Neuron (in vitro differentiated cells): ENCODE measurements around the gene HECTD1.

Source experiments
- H2AFZ ChIP-seq: one replicate; pipeline ENCODE4 v1.6.1; 2013; ENCODE audit warnings: low read depth, mild to moderate bottlenecking, inconsistent platforms, low read length, moderate library complexity
- H3K27me3 ChIP-seq: one replicate; pipeline ENCODE4 v1.6.1; 2013; ENCODE audit warnings: low read length; ENCODE audit not compliant: insufficient read depth
- H3K36me3 ChIP-seq: one replicate; pipeline ENCODE4 v1.6.1; 2013; ENCODE audit warnings: low read length; ENCODE audit not compliant: insufficient read depth
- H3K4me1 ChIP-seq: one replicate; pipeline ENCODE4 v1.6.1; 2013; ENCODE audit warnings: low read length; ENCODE audit not compliant: insufficient read depth
- H3K4me3 ChIP-seq: 2 replicates; pipeline ENCODE4 v1.5.1; 2013; ENCODE audit warnings: mild to moderate bottlenecking, low read length, moderate library complexity
- H3K9me3 ChIP-seq: one replicate; pipeline ENCODE4 v1.6.1; 2013; ENCODE audit warnings: low read length

The HECTD1 gene

DNA sequence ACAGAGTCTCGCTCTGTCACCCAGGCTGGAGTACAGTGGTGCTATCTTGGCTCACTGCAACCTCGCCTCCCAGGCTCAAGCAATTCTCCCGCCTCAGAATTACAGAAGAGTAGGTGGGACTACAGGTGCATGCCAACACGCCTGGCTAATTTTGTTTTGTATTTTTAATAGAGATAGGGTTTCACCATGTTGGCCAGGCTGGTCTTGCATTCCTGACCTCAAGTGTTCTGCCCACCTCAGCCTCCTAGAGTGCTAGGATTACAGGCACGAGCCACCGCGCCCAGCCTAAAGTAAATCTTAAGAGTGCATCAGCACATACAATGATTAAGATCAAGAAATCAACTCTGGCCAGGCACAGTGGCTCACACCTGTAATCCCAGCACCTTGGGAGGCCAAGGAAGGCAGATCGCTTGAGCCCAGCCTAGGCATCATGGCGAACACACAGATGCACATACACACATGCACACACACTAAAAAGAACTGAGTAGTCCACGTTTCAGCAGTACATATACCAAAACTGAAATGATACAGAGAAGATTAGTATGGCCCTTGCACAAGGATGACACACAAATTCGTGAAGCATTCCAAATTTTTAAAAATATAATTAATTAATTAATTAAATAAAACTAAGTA is 65.0 kb downstream of the HECTD1 start:
- Histone ChIP-seq H3K4me1 (no peaks in the 10 kb centered on the region), H2AFZ (no peak overlapping the region), H3K36me3 (peaks cover 79% of the 10 kb centered on the region)

DNA sequence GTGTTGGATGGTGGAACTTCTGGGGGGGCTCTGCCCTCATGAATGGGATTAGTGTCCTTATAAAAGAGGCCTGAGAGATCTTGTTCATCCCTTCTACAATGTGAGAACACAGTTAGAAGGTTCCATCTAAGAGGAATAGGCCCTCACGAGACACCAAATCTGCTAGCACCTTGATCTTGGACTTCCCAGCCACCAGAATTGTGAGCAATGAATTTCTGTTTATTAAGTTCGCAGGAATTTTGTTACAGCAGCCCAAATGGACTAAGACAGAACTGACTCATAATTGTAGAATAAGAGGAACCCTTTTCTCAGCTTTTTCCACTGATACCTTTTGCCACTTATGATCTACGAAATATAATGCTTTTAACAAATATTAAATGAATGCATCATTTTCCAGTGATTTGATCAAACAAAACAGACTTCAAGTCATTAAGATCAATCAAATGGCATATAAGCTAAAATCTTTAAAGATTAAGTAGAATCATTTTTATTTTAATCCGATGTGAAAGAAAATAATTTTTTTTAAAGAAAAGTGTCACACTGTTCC is 68.2 kb downstream of the HECTD1 start:
- H3K27me3 ChIP-seq: no peaks in the 10 kb centered on the region
- H3K36me3 ChIP-seq: peaks cover 78% of the 10 kb centered on the region
- no peaks in the 10 kb centered on the region for H3K9me3 ChIP-seq
- H3K4me1 ChIP-seq: no peaks in the 10 kb centered on the region
- no peak overlapping the region for H2AFZ ChIP-seq
- no peak overlapping the region for H3K4me3 ChIP-seq

More for the DNA sequence above, 65.0 kb downstream of the HECTD1 start:
- H3K4me3 ChIP-seq: no peak overlapping the region
- H3K27me3 ChIP-seq: no peaks in the 10 kb centered on the region
- no peaks in the 10 kb centered on the region for H3K9me3 ChIP-seq

DNA sequence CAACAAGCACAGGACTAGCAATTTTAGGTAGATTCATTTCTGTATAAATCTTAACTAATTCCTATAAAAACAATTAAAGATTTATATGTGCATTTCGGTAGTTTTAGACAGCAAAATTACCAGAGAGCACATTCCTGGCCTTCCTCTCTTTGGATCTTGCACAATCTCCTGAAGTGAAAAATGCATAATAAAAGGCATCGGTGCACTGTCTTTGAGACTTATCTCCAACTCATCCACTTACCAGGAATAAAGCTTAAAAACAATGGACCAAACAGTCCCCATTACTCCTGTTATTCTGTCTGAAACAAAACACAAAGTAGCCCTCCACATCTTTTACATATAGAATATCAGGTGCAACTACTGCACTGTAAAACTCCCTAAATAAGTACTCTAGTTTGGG is 69.3 kb downstream of the HECTD1 start:
- Histone ChIP-seq H3K27me3 (no peaks in the 10 kb centered on the region), H3K4me1 (no peaks in the 10 kb centered on the region), H3K4me3 (no peak overlapping the region), H3K9me3 (no peaks in the 10 kb centered on the region), H3K36me3 (peaks cover 77% of the 10 kb centered on the region), H2AFZ (no peak overlapping the region)

DNA sequence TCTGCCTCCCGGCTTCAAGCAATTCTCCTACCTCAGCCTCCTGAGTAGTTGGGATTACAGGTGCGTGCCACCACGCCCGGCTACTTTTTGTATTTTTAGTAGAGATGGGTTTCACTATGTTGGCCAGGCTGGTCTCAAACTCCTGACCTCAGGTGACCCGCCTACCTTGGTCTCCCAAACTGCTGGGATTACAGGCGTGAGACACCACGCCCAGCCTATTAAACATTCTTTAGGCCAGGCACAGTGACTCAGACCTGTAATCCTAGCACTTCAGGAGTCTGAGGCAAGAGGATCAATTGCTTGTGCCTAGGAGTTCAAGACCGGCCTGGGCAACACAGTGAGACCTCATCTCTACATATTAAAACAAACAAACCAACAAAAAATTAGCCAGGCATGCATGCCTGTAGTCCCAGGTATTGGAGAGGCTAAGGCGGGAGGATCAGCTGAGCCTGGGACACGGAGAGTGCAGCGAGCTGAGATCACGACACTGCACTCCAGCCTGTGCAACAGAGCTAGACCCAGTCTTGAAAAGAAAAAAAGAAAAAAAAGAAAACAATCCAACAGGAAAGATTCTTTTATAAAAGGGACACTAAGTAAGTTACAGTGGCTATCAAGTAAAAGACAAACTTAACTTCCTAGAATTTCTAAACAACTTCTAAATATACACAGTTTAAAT is 70.2 kb downstream of the HECTD1 start:
- no peaks in the 10 kb centered on the region for H3K27me3 ChIP-seq
- H3K4me1 ChIP-seq: no peaks in the 10 kb centered on the region
- H3K4me3 ChIP-seq: no peak overlapping the region
- peaks cover 80% of the 10 kb centered on the region for H3K36me3 ChIP-seq
- H2AFZ ChIP-seq: no peak overlapping the region
- no peaks in the 10 kb centered on the region for H3K9me3 ChIP-seq

DNA sequence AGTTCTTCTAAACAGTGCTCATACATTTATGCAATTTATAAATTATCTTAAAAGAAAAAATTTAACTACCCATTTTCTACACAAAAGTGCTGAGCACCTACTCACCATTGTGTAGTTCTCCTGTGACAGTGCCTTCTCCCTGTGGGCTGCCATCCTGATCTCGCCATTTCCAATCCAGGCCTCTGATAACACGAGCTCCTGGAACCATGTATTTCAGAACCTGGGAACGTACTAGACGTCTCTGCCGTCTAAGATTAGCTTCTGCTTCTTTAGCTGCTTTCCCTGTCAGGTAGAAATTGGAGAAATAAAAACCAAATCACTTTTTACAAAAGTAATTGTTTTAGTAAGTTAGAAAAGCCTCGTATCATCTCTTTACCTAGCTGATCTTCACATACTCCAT is 74.5 kb downstream of the HECTD1 start:
- Histone ChIP-seq H2AFZ (no peak overlapping the region), H3K9me3 (no peaks in the 10 kb centered on the region), H3K4me3 (no peak overlapping the region), H3K27me3 (no peaks in the 10 kb centered on the region), H3K36me3 (peaks cover 78% of the 10 kb centered on the region), H3K4me1 (no peaks in the 10 kb centered on the region)

DNA sequence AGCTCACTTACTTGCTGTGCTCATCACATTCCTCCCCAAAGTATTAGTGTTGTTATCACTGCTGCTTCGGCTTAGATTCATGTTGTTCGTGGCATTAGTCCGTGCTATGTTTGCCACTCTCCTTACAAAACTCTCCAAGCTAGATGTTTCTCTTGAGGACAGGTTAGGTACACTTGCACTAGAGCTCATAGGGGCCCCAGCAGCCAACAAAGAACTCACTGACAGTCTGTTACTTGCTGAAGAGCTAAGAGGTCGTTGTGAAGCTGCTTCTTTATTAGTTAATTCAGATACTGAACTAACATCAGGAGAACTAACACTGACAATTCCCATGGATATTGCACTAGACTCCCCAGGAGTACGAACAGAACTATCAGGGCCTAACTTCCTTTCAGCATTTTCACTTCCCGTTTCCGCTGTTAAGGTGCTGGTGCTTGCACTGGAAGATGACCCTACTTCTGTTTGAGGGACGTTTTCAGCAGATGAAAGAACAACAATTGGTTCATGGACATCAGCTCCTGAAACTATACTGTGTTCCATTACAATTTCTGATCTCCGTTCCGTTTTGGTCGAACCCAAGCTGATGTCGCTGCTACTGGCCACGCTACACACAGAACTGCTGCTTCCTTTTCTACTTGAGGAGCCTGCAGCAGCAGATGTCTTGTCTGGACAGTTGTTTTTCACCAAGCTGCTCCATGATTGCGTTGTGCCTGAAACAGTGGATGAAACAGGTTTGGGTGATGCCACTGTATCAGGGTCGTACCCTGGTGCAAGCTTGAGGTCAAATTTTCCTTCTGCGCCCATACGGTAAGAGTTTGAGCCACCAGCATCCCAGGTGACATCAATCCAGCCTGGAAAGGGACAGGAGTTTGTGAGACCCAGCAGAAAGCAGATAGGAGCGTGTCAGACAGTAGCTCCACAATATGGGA is 78.7 kb downstream of the HECTD1 start:
- peaks cover 72% of the 10 kb centered on the region for H3K36me3 ChIP-seq
- H3K4me3 ChIP-seq: no peak overlapping the region
- H3K4me1 ChIP-seq: no peaks in the 10 kb centered on the region
- H3K9me3 ChIP-seq: no peaks in the 10 kb centered on the region
- H3K27me3 ChIP-seq: no peaks in the 10 kb centered on the region
- no peak overlapping the region for H2AFZ ChIP-seq

DNA sequence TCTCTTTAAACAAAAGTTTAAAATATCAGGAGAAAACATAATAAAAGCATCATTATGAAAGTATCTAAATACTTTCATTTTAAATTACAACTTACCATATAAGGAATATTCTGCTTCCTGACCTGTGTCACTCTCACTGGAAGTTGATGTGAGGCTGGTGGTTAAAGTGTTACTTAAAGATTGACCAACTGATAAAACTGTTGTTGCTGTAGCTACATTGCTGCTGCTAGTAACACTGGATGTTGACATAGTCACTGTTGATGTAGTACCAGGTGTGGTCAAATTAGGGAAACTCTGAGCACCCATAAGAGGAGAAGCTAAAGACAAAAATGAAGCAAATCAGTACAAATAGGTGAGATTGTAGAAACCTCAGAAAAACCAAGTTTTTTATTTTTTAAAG is 79.9 kb downstream of the HECTD1 start:
- H3K4me3 ChIP-seq: no peak overlapping the region
- no peak overlapping the region for H2AFZ ChIP-seq
- H3K4me1 ChIP-seq: no peaks in the 10 kb centered on the region
- H3K27me3 ChIP-seq: no peaks in the 10 kb centered on the region
- H3K36me3 ChIP-seq: peaks cover 72% of the 10 kb centered on the region
- no peaks in the 10 kb centered on the region for H3K9me3 ChIP-seq

DNA sequence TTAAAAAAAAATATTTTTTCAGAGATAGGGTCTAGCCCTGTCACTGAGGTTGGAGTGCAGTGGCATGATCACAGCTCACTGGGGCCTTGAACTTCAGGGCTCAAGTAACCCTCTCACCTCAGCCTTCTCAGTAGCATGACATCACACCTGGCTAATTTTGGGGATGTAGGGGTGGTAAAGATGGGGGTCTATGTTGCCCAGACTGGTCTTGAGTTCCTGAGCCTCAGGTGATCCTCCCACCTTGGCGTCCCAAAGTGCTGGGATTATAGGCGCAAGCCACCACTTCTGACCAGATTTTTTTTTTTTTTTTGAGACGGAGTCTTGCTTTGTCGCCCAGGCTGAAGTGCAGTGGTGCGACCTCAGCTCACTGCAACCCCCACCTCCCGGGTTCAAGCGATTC is 80.9 kb downstream of the HECTD1 start:
- H3K4me1 ChIP-seq: no peaks in the 10 kb centered on the region
- H3K9me3 ChIP-seq: no peaks in the 10 kb centered on the region
- no peak overlapping the region for H3K4me3 ChIP-seq
- no peak overlapping the region for H2AFZ ChIP-seq
- H3K36me3 ChIP-seq: peaks cover 78% of the 10 kb centered on the region
- no peaks in the 10 kb centered on the region for H3K27me3 ChIP-seq

DNA sequence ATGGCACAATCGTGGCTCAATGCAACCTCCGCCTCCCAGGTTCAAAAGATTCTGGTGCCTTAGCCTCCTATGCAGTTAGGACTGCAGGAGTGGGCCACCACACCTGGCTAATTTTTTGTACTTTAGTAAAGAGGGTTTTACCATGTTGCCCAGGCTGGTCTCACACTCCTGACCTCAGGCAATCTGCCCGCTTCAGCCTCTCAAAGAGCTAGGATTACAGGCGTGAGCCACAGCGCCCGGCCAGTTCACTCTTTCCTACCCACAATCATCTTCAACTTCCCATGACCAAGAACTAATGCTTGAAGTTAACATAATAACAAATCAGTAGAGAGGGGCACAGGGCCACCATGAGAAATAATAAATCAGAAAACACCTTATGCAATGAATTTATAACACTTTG is 82.4 kb downstream of the HECTD1 start:
- Histone ChIP-seq H3K4me3 (no peak overlapping the region), H2AFZ (no peak overlapping the region), H3K4me1 (no peaks in the 10 kb centered on the region), H3K27me3 (no peaks in the 10 kb centered on the region), H3K36me3 (peaks cover 80% of the 10 kb centered on the region), H3K9me3 (no peaks in the 10 kb centered on the region)

DNA sequence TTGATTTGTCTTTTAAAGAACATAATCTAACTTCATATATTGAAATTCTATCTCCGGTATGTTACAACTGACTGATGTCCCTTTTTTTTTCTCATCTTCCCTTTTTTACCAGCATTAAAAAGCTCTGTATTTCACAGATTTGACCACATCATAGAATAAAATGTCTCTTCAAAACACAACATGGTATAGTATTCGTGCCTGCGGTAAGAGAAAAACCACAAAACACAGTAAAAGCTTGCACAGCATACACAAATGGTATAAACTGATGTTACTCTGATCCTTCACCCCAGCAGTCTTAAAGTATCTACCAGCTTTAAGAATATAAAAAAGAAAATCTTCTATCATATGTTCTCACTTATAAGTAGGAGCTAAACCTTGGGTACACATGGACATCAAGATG is 83.4 kb downstream of the HECTD1 start:
- H2AFZ ChIP-seq: no peak overlapping the region
- H3K36me3 ChIP-seq: peaks cover 79% of the 10 kb centered on the region
- no peaks in the 10 kb centered on the region for H3K9me3 ChIP-seq
- no peaks in the 10 kb centered on the region for H3K4me1 ChIP-seq
- no peak overlapping the region for H3K4me3 ChIP-seq
- no peaks in the 10 kb centered on the region for H3K27me3 ChIP-seq

DNA sequence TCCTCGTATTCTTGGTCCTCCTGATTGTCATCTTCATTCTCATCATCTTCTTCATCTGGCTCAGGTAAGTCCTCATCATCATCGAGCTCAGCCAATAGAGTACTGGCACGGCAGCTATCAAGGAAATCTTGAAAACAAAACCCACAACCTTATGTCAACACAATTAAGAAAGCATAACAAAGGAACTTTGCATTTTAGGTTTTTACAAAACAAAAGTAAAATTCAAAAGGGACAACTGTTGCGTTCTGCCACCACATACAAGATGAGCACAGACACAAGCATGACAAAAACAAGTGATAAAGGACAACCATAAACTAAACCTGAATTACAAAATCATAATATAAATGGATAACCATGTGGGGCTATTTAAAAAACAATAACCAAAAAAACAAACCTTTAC is 84.7 kb downstream of the HECTD1 start:
- H3K36me3 ChIP-seq: peaks cover 78% of the 10 kb centered on the region
- no peak overlapping the region for H3K4me3 ChIP-seq
- no peaks in the 10 kb centered on the region for H3K9me3 ChIP-seq
- no peak overlapping the region for H2AFZ ChIP-seq
- no peaks in the 10 kb centered on the region for H3K27me3 ChIP-seq
- no peaks in the 10 kb centered on the region for H3K4me1 ChIP-seq

DNA sequence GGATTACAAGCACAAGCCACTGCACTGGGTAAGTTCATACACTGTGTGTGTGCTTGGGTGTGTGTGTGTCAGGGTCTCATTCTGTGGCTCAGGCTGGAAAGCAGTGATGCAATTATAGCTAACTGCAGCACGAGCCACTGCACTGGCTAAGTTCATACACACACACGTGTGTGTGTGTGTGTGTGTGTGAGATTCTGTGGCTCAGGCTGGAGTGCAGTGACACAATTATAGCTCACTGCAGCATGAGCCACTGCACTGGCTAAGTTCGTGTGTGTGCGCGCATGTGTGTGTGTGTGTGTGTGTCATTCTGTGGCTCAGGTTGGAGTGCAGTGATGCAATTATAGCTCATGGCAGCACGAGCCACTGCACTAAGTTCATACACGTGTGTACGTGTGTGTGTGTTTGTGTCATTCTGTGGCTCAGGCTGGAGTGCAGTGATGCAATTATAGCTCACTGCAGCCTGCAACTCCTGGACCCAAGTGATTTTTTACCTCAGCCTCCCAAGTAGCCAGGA is 85.4 kb downstream of the HECTD1 start:
- Histone ChIP-seq H3K27me3 (no peaks in the 10 kb centered on the region), H3K36me3 (peaks cover 81% of the 10 kb centered on the region), H2AFZ (no peak overlapping the region), H3K4me1 (no peaks in the 10 kb centered on the region), H3K4me3 (no peak overlapping the region), H3K9me3 (no peaks in the 10 kb centered on the region)

DNA sequence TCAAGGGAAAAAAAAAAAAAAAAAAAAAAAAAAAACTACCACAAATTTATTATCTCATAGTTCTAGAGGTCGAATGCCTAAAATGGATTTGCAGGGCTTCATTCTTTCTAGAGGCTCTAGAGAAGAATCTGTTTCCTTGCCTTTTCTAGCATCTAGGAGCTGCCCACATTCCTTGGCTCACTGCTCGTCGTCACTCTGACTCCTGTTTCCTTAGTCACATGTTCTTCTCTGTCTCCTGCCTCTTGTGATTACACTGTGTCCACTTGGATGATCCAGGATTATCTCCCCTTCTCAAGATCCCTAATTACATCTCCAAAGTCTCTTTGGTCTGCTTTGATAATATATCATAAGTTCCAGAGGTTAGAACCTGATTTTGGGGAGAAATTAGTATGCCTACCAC is 88.7 kb downstream of the HECTD1 start:
- Histone ChIP-seq H3K4me1 (no peaks in the 10 kb centered on the region), H3K36me3 (peaks cover 85% of the 10 kb centered on the region), H3K27me3 (no peaks in the 10 kb centered on the region), H3K9me3 (no peaks in the 10 kb centered on the region), H2AFZ (no peak overlapping the region), H3K4me3 (no peak overlapping the region)
